ENCODE results near the gene UPB1.

UPB1 gene

DNA sequence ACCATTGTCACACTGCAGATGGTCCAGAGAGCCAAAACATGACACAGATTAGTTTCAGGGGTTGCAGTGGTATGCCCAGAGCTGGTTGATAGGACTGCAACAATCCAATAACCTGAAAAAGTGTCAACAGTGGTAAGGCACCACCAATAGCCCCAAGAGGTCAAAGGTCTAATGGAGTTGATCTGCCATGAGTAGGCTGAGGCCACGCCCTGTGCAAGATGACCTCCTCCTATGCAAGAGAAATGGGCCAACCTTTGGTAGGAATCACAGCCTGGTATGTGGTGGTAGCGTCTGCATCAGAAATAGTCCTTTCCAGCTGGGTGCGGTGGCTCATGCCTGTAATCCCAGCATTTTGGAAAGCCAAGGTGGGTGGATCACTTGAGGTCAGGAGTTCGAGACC is 40.2 kb downstream of the UPB1 start:
- DNase-seq: no peak

DNA sequence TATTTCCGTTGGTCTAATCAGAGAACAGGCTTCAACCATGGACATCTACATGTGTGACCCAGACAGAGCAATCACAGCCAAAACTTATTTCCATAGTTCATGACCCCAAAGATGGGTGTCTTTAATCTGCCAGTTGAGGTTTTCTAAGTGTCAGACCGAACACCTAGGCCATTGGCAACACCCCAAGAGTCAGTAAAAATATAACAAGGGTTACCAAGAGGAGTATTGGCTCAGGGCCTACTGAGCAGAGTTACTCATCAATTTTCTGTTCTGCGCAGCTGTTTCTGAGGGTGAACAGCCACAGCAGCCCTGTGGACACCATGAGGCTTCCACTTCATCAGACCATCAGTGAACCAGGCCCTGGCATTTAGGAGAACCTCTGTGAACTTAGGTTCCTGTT is 41.0 kb downstream of the UPB1 start:
- no peak for DNase-seq

DNA sequence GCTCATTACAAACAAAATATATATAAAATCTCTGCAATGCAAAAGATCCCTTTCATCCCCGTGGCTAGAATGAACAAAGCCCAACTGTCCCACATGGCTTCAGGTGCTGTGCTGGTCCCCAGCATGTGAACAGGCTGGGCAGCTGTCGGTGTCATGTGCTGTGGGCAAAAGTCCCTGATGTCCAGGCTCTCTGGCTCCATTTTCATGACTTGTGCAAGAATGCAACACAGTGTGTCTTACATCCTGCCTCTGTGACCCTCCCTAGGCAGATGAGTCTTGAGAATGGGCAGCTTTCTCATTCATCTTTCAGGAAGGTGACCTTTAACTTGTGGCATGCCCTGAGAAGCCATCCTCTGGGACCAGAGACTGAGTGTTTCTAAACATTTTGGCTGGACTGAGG is 45.3 kb downstream of the UPB1 start:
- no peak for DNase-seq

- no peak for DNase-seq
Measured at GRCh38 chr22:24541681-24542515, 46.8 kb downstream of the UPB1 start.

DNA sequence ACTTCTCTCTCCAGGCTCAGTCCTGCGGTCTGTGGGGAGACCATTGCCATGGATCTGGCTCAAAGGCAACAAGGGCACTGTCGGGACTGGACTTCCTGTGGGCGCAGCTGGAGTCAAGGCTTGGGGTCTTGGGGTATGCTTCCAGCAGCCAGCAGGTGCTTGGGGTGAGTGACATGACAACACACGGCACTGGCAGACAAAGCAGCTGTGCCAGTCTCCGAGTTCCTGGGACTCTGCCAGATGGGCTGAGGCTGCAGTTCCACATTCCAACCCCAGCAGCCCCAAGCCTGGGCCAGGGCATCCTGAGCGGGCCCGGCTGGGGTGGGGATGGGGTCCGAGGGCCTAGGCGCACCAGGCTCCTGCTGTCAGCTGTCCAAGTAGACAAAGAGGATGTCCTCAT is 47.5 kb downstream of the UPB1 start:
- no peak for DNase-seq

DNA sequence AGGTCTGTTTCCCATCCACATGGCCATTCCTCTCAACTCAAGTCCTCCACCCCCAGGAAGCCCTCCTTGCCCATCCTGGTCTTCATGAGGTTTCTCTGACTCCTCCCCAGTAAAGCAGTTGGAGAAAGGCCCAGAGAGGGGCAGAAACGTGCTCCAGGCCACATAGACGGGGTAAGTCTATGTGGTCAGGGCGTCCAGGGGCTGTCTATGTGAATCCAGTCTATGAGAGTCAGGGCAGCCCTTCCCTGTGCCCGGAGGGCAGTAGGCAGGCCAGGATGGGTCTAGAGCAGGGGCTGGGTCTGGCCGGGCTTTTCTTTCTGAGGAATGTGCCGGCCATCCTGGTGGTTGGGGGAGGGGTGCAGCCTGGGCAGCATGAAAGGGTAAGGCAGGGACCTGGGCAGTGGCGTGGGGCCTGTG is 48.1 kb downstream of the UPB1 start:
- DNase-seq: no peak

DNA sequence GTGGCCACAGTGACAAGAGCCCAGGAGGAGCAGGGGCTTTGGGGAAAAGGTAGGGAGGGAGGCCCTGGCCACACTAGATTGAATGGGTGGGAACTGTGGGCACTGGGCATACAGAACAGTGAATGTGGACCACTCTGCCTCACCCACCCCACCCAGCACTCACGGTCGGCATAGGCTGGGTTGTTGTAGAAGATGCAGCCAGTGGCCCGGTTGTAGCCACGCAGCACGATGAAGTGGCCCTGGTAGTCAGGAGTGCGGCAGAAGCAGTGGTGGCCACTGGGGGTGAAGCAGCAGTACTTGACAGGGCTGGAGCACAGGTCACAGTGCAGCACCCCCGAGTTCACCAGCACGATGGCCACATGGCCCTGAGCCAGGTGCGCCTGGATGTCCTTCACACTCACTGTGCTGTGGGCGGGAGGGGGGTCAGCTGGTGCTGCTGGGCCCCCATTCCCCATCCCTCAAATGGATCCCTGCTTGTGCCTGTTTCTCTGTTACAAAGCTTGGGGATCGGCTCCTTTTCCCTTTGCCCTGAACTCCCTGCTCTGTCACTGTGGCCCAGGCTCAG is 48.6 kb downstream of the UPB1 start:
- DNase-seq: no peak

GRCh38 chr22:24548812-24549211 is 53.7 kb downstream of the UPB1 start:
- DNase-seq: no peak

GRCh38 chr22:24550028-24550901 is 55.1 kb downstream of the UPB1 start:
- DNase-seq: no peak

DNA sequence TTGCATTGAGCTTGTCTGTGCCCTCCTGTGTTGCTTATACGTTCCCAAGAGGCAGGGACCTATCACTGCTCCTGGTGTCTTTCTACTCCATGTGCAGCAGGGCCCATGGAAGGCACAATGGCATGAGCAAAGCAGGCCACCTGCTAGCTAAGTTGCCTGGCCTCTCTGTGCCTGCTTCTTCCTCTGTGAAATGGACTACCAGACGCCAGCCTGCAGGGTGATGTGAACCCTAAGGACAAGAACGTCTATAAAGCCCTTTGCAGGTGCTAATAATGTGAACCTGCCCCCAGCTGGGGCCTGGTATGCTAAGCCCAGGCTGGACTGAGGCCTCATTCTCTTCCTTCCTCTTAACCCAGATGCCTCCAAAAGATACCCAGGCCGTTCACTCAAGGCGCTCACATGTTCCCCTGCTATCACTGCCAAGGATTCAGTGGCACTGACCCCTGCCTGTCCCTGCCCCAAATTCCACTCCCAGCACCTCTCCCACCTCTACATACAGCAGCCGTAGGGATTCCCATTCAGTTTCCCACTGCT is 55.8 kb downstream of the UPB1 start:
- no peak for DNase-seq

- peak; percentile 50 for DNase-seq
Measured at GRCh38 chr22:24552503-24553286, 57.6 kb downstream of the UPB1 start.

DNA sequence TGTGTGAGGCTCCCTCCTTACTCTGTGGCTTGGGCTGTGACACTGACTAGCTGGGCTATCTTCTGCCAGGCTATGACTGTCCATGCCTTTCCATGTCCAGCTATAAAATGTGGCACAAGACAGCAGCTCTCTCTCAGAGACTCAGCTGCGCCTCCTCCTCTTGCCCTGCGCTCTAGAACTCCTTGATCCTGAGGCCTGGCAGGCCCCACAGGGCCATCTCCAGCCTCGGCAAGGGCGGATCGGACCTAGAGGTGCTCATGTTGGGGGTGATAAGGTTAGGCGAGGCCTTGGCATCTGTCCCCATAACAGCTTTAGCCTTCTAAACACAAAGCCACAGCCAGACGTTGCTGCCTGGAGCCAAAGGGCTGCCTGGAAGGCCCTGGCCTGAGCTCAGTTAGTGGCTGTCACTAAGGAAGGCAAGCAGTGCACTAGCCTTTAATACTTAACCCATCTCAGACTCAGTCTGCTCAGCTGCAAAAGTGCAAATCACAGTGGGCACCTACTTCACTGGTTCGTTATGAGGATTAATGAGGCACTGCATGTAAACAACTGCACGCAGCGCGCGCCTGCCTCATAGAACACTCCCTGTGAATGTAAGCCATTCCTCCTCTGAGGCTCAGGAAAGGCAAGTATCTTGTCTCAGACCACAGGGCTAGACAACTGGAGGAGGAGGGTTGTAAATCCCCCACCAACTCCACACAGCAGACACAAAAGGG is 58.6 kb downstream of the UPB1 start:
- no peak for DNase-seq

DNA sequence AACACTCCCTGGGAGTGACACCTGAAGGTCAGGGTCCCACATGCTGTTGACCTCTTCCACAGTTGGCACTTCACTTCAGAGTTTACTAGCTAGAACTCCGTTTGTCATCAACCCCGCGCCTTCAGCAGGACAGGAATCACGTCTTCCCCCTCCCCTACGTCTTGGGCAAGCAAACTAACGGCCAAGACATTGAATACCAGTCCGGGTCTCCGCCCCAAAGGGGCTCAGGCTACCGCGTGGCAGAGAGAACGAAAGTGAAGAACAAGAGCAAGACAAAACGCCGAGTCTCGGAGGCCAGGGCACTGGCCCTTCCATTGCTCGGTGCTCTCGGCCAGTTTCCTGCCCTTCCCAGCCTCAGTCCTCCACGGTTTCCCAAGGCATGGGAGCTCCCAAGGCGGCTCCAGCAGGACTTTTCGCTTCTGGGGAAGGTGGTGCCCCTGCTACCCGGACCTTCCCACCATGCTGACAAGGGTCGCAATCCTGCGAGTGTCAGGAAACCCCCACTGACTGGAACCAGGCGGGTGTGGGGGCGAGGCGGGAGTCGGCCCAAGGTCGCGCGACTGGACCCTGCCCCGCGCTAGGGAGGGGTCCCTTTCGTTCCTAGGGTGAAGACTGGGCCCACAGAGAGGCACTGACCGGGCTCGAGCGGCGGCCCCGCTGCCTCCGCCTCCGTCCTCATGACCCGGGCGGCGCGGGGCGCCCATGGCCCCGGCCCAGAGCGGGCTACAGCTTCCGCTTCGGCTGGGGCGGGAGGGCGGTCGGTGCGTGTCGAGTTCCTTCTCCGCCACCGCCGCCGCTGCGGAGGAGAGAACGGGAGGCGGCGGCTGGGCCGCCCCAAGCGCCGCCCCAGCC is 59.4 kb downstream of the UPB1 start, which contains the start of gene GUCD1:
Gene GUCD1, minus strand, starts transcription at position 826 of the 852 bp plus-strand sequence. Its CDS starts 147 bp downstream, at position 679.
- DNase-seq: peak; percentile 6

DNA sequence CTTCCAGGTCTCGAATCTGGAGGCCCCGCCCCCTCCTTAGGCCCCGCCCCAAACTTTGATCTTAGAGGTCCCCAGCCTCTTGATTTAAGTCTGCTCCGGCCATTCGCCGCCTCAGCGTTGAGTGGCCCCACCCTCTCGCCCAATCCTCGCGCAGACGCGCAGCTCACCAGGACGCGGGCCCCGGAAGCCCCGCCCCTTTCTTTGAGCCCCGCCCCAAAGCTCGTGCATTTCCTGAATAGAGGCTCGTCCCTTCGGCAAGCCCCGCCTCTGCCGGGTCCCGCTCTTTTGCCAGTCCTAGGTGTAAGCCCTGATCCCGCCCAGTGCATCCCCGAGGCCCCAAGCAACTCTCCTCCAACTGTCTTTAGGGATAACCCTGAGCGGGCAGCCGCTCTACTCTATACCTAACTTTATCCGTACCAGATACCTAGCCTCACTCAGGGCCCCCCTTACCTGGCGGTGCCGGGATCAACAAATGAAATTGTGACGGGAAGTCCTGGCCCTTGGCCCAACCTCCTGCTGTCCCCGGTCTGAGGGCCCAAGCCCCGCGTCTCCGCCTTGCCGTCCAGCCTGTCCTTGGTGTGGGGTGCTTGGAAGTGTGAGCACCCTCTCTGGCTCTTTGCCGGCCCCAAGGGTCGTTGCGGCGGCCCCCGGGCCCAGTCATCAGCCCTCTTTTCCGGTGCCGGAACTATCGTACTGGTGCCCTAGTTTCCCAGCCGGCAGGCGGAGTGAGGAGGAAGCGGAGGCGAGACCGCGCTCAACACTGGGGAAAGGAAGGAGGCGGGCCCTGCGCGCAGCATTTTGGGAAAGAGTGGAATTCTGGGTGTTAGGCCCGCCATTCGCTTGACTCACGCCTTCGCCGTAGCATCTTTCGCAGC is 60.3 kb downstream of the UPB1 start, which contains the start of gene SNRPD3:
Gene SNRPD3, plus strand, starts transcription at position 835 of the 875 bp plus-strand sequence. CDS start 1,676 bp downstream, outside the sequence.
- peak; percentile 99 for DNase-seq

DNA sequence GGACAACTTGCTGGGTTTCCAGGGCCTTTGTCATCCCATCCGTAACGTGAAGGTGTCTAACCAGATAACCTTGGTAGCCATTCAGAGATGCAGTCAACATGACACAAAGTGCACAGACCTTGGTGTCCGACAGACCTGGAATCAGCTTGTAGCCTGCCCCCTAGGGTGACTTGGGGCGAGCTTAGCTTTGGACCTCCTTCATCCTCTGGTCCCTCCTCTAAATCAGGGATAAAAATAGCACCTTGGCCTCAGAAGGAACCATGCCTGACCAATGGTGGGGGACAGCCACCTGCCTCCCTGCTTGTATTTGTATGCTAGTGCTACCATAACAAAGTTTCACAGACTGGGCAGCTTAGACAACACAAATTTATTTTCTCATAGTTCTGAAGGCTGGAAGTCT is 64.3 kb downstream of the UPB1 start:
- DNase-seq: no peak

DNA sequence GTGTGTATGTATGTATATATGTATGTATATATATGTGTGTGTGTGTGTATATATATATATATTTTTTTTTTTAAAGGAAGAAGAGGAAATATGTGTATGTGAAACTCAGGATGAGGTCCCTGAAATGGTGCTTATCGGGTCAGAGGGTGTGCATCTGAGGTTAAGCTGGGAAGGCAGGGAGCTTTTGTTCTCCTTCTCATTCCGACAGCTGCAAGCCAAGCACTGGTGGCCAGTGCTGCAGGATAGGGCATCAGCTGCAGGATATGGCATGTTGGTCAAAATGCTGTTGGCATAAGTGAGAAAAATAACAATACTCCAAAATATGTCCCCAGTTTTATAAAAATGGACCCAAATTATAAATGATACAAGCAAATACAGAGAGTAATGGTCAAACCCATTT is 68.1 kb downstream of the UPB1 start:
- DNase-seq: no peak

DNA sequence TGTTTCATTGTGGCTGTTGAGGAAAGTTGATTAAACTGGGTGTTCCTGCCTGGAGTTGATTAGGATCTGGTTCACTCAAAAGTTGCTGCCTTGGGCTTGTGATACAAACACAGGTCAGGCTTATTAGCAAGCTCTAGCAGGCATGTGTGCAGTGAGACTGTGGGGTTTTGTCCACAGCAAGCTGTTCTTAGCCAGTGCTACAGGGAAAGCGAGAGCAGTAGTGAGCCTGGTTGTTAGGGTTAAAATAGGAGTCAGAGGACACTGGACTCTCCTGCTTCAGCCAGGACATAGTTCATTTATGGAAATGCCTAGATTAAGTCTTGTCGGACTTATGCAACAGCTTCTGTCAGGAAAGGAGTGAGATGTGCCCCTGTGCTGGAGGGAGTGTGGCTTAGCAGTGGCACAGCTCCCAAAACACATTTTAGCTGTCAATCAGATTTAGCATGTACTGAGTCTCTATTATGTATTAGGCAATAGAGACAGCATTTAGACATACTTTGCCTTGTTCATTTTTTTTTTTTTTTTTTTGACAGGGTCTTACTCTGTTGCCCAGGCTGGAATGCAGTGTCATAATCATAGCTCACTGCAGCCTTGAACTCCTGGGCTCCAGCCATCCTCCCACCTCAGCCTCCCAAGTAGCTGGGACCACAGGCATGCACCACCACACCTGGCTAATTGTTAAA is 69.4 kb downstream of the UPB1 start:
- DNase-seq: no peak

DNA sequence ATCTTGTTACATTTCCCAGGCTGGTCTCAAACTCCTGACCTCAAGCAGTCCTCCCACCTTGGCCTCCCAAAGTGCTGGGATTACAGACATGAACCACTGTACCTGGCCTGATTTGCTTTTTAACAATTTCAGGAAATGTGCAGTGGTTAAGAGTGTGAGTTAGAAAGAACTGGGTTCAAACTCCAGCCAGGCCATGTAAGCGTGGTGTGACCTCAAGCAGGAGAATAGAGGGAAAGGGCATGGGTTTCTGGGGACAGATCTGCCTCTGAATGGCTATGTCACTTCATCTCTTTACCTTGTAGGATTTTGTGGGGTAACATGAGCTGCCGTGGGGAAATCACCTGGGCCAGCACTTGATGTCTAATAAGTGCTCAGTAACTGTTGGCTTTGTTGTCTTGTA is 69.9 kb downstream of the UPB1 start:
- no peak for DNase-seq

Measured in NCI-H1092 (cell line).